ACHN (cell line): Measurements from ENCODE around the gene BRICD5.

Experiments
- DNase-seq: peaks from one replicate; pipeline ENCODE4 v3.0.0-alpha.2; 2015
- in situ Hi-C: cut with HindIII; loops from 2 replicates; pipeline ENCODE4 v1.10.0; 2017; ENCODE audit warnings: low sequenced_read_pairs, low pct_ligation_motif_present, low pct_unique_long_range_greater_than_20kb

Gene BRICD5

GRCh38 chr16:2160915-2161551, 49.6 kb downstream of the BRICD5 start:
- in situ Hi-C loops = loop anchor here (10.0 to 25.0 kb wide), 2 partner anchors 126 to 301 kb away; partner anchors contain the start of genes NTN3 and TEDC2
- no peak for DNase-seq
